Endothelial cell (in vitro differentiated cells): Measurements from ENCODE around the gene APBA2. TPM values are rescaled to one million over a fixed set of nuclear protein-coding genes. Genes with fewer than 3 reads are reported as not detected.

Experiments
- DNase-seq: peaks from one replicate; pipeline ENCODE4 v3.0.0; 2021; ENCODE audit warnings: low spot score
- H3K27ac Mint-ChIP-seq: one replicate; pipeline ENCODE4 v1.8.0; 2021; ENCODE audit warnings: mixed read lengths, inconsistent platforms; ENCODE audit not compliant: unreplicated experiment
- H3K27me3 Mint-ChIP-seq: one replicate; pipeline ENCODE4 v1.8.0; 2021; ENCODE audit warnings: mild to moderate bottlenecking, moderate library complexity, mixed read lengths, inconsistent platforms; ENCODE audit not compliant: unreplicated experiment
- H3K36me3 Mint-ChIP-seq: one replicate; pipeline ENCODE4 v1.8.0; 2021; ENCODE audit warnings: mild to moderate bottlenecking, low read depth, mixed read lengths, inconsistent platforms; ENCODE audit not compliant: unreplicated experiment
- H3K4me1 Mint-ChIP-seq: one replicate; pipeline ENCODE4 v1.8.0; 2021; ENCODE audit warnings: mild to moderate bottlenecking, mixed read lengths, inconsistent platforms; ENCODE audit not compliant: unreplicated experiment
- H3K4me3 Mint-ChIP-seq: one replicate; pipeline ENCODE4 v1.8.0; 2021; ENCODE audit warnings: mild to moderate bottlenecking, mixed read lengths, inconsistent platforms; ENCODE audit not compliant: unreplicated experiment
- H3K9me3 Mint-ChIP-seq: one replicate; pipeline ENCODE4 v1.8.0; 2021; ENCODE audit warnings: mixed read lengths, inconsistent platforms; ENCODE audit not compliant: unreplicated experiment
- CTCF ChIP-seq: fragments of 200-600 bp; sonication (generic); IDR thresholded peaks from one replicate; pipeline ENCODE4 v1.5.0; 2021; ENCODE audit warnings: antibody characterized with exemption; ENCODE audit not compliant: unreplicated experiment
- total RNA-seq: library from RNA; stranded (reverse); fragmentation: NEBNext Ultra II Directional; extraction: Animal tissue kit (Norgen Biotek cat#: 25700); gene quantifications from one replicate; pipeline ENCODE4 v1.2.1, GENCODE V29; 2021; ENCODE audit not compliant: unreplicated experiment

Gene APBA2
- total RNA-seq, 1 donor from 2014 or later, result 33.1 TPM

GRCh38 chr15:29138260-29138659, 252.5 kb downstream of the APBA2 start:
- Mint-ChIP-seq H3K9me3 (no peaks in the 10 kb centered on the region), H3K27ac (peak overlapping the region; percentile 40), H3K36me3 (peaks cover 12% of the 10 kb centered on the region), H3K27me3 (peaks cover 19% of the 10 kb centered on the region), H3K4me3 (peak overlapping the region; percentile 63), H3K4me1 (peaks cover 31% of the 10 kb centered on the region)
- TF ChIP-seq CTCF, result no peak
- no peak for DNase-seq

- no peak for DNase-seq
- no peak for TF ChIP-seq CTCF
- Mint-ChIP-seq H3K36me3 (peaks cover 8% of the 10 kb centered on the region), H3K27me3 (peaks cover 14% of the 10 kb centered on the region), H3K4me3 (no peak overlapping the region), H3K4me1 (peaks cover 31% of the 10 kb centered on the region), H3K27ac (no peak overlapping the region), H3K9me3 (no peaks in the 10 kb centered on the region)
Measured at GRCh38 chr15:29139072-29139471, 253.3 kb downstream of the APBA2 start.

GRCh38 chr15:29139540-29140459, 254.0 kb downstream of the APBA2 start:
- Mint-ChIP-seq H3K4me1 (peaks cover 31% of the 10 kb centered on the region), H3K36me3 (peaks cover 8% of the 10 kb centered on the region), H3K9me3 (no peaks in the 10 kb centered on the region), H3K4me3 (peak overlapping the region; percentile 22), H3K27ac (peak overlapping the region; percentile 41), H3K27me3 (peaks cover 14% of the 10 kb centered on the region)
- TF ChIP-seq CTCF, result peak; percentile 79
- DNase-seq, result peak; percentile 88

- H3K27ac Mint-ChIP-seq, result peak overlapping the region; percentile 64
- H3K36me3 Mint-ChIP-seq, result peaks cover 8% of the 10 kb centered on the region
- no peaks in the 10 kb centered on the region for H3K9me3 Mint-ChIP-seq
Measured at GRCh38 chr15:29140475-29141307, 254.9 kb downstream of the APBA2 start.

More at GRCh38 chr15:29140475-29141307, 254.9 kb downstream of the APBA2 start:
- no peak for DNase-seq
- H3K4me3 Mint-ChIP-seq, result peak overlapping the region; percentile 69
- TF ChIP-seq CTCF, result no peak
- H3K4me1 Mint-ChIP-seq, result peaks cover 31% of the 10 kb centered on the region
- peaks cover 10% of the 10 kb centered on the region for H3K27me3 Mint-ChIP-seq
